Activated T-cell treated with anti-CD3 and anti-CD28 coated beads, Interleukin-2, amount 50 U/mL, for 48 hours (primary cell): ENCODE data around the gene VTI1A.
"Not testable (repeated sequence)": the region's sequence is repeated elsewhere in the genome, so short reads cannot be mapped to it uniquely, and the experiment has no call there.

ENCODE experiments used
- DNase-seq, 2 experiments: peaks; one replicate each; pipeline ENCODE4 v3.0.0-alpha.2; 2020

Gene VTI1A

DNA sequence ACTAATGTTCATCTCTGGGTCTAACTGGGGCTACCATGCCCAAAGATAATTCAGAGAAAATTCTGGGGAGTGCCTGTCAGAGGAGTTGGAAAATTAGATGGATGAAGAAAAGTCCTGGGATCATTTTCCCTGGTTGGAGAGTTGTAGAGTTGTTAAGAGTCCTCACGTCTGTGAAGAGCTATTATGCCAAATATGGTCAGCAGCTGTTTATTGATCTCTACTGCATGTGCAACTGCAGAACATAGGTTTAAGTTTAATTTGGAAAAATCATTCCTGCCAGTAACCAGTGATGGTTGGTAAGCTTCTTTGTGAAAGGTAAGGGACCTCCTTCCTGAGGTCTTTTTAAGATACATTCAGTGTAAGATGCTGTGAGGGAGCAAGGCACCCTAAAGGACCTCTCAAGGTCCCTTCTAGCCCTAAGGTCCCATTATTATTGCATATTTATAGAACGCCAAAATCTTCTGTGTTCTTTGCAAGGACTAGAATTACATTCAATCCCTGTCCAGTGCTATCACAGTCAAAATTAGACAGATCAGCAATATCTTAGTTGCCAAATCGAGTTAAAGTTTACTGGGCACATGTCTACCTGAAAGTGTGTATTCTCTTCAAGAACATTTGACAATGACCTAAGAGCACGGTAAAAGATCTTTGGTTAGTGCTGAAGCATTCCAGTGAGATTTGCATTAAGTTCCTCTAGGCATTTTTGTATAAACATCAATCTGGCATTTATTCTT lies 62.7 kb downstream of the VTI1A start:
- no peak for DNase-seq

DNA sequence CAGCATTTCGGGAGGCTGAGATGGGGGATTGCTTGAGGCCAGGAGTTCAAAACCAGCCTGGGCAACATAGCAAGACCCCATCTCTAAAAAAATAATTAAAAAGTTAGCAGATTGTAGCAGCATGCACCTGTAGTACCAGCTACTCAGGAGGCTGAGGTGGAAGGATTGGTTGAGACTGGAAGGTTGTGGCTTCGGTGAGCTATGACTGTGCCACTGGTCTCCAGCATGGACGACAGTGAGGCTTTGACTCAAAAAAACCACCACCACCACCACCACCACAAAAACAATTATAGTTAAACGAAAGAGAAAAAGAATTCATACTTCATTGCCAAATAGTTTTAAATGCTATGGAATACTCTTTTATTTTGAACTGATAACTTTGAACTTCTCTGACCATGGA lies 63.4 kb downstream of the VTI1A start:
- DNase-seq = peak; percentile 28 to 40

DNA sequence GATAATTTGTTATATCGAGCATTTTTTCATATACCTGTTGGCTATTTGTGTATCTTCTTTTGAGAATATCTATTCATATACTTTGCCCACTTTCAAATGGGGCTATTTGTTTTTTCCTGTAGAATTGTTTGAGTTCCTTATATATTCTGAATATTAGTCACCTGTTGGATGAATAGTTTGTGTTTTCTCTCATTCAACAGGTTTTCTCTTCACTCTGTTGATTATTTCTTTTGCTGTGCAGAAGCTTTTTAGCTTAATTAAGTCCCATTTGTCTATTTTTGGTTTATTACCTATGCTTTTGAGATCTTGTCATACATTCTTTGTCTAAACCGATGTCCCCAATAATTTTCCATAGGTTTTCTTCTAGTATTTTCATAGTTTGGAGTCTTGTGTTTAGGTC lies 65.3 kb downstream of the VTI1A start:
- no peak for DNase-seq

GRCh38 chr10:112515126-112515525 lies 68.1 kb downstream of the VTI1A start:
- DNase-seq = no peak

- DNase-seq = no peak
Measured at GRCh38 chr10:112515852-112516251, 68.8 kb downstream of the VTI1A start.

DNA sequence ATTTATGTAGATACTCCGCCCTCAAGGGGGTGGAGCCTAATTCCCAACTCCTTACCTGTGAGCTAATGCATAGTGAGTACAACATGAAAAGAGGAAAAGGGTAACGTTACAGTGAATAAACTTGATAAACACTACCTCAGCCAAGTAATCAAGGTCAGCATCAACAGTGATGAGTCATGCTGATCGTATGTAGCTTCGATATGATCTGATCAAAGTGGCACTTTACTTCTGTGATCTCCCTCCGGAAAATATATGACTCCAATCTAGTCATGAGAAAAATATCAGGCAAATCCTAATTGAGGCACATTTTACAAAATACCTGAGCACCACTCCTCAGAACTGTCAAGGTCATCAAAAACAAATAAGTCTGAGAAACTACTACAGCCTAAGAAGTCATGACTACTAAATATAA lies 70.4 kb downstream of the VTI1A start:
- DNase-seq = no peak

GRCh38 chr10:112519133-112519761 lies 72.2 kb downstream of the VTI1A start:
- DNase-seq = no peak

DNA sequence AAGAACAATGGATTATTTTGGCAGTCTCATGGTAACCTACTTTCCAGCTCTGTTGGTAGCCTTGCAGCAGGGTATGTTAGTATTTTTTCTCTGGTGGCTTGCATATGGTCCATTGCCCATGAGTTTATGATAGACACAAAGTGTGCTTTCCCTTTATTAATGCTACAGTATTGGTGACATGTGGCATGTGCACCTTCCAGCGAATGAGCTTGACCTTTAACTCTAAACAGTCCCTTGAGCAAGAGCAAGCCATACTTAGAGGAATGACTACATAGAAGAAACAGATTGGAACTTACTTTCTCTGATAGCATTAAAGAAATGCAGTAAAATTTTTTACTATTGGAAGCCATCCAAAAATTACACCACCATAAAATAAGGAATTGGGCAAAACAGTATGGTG lies 73.9 kb downstream of the VTI1A start:
- DNase-seq = no peak

DNA sequence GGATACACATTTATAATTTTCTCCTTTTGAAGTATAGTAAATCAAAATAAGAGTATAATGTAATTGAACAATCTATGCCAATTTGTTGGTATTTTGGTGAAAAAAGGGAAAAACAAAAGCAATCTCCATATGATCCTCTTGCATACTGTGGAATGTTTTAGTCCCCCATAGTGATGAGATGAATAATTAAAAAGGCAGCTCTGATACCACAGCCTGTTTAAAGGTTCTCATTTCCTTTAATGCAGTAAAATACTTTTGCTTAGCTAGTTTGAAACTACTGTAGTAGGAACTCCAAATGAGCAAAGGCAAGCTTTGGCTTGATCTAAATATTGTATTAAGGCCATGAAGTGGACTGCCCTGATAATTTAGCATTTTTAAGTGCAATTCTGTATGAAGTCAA lies 77.6 kb downstream of the VTI1A start:
- DNase-seq = no peak

- DNase-seq = no peak
Measured at GRCh38 chr10:112525200-112525599, 78.2 kb downstream of the VTI1A start.

GRCh38 chr10:112526139-112526538 lies 79.1 kb downstream of the VTI1A start:
- no peak for DNase-seq

DNA sequence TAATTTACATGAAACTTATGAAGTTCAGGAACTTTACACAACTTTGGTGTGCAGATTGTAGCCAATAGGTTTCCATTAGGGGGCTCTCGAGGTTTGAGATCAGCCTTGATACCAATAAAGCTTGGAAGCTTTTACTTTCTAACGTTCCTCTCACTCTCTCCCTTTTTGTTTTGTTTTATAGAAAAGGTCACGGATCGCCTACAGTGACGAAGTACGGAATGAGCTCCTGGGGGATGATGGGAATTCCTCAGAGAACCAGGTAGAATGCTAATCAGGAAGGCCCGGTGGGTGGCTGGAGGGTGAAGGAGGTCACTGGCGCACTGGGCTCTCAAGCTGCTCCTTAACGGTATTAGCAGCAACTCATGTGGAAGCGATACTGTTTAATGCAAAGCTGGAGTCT lies 79.9 kb downstream of the VTI1A start:
- no peak for DNase-seq

DNA sequence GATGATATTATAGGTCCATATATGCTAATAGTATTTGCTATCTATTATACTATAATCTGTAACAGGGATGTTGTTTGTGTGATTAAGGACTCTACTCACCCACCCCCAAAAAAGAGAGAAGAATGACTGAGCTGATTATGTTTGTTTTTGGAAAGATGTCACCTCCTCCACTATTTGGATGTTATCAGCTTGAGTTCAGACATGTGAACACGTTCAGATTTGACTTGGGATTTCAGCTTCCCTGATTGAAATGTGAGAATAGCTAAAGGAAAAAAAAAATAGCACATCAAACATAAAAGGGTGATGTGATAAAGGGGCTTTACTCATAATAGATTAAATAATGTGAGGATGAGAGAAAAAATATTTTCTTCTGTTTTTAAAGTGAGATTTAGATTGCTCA lies 81.2 kb downstream of the VTI1A start:
- no peak for DNase-seq

GRCh38 chr10:112531421-112531820 lies 84.4 kb downstream of the VTI1A start:
- no peak for DNase-seq

DNA sequence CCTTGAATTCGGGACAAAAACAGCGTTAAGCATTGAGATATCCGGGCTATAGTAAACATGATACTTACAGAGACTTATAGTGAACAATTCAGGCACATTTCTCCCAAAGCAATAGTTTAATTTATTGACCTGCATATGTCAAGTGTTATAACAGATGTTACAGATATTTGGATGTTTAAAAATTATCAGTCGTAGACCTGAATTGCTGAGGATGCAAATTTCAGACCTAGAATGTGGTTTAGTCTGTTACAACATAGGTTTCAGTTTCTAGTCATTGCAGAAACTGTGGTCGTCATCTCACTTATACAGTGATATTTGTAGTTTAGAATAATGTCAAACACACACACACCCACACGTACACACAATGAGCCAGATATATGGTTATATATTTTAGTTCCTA lies 85.2 kb downstream of the VTI1A start:
- no peak for DNase-seq

- no peak for DNase-seq
Measured at GRCh38 chr10:112532956-112533355, 85.9 kb downstream of the VTI1A start.

DNA sequence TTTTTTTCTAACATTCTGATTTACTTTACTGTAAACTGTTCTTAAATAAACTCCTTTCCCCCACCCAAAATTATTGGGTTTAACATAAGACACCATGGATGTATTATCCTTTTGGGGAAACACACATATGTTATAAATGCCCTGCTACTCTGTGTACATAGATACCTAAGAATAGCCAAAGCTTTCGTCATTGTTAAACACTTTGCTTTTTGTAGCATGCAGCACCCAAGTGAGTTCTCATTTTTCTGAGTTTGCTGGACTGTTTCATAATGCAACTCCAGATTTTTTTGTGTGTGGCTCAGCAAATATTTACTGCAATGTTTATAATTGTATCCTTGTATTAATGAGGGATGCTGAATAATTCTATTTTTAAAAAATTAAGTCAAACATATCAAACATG lies 86.9 kb downstream of the VTI1A start:
- DNase-seq = no peak

DNA sequence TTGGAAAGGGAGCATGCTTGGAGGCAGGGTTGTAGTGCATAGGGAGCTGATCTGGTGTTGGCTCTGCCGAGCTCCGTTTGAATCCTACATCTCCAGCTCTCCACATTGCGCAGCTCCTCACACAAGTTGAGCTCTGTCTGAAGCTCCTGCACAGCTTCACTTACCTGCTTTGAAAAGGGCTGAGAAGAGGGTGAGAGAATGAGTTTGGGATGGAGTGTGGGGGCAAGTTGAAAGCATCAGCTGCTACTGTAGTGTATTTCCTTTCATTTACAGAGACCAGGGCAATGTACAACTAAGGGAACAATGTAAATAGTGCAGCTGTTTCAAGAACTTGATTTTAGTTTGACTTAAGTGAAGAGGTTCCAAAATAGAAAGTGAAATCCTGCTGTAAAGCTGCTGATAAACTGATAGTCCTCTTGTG lies 88.5 kb downstream of the VTI1A start:
- DNase-seq = no peak

DNA sequence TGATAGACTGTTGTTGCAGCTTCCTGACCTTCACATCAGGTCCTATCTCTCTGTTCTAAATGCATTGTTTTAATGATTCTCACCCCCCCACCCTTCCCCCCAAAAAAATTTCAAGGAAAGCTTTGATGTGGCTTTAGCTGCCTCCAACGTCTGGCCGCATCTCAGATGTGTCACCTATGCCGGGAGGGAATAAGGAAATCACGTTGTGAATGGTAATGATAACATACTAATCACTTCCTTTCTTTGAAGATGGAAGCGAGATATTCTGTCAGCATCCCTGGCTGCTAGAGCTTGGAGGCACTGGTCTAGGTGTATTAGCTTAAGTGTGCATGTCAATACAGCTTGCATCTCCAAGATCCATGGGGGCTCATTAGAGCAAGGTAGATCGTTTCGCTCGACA lies 89.6 kb downstream of the VTI1A start:
- DNase-seq = no peak

- no peak for DNase-seq
Measured at GRCh38 chr10:112538168-112538567, 91.2 kb downstream of the VTI1A start.

GRCh38 chr10:112539340-112539739 lies 92.3 kb downstream of the VTI1A start:
- no peak for DNase-seq

GRCh38 chr10:112542823-112543222 lies 95.8 kb downstream of the VTI1A start:
- not testable (repeated sequence) for DNase-seq

- no peak for DNase-seq
Measured at GRCh38 chr10:112546474-112546873, 99.5 kb downstream of the VTI1A start.

GRCh38 chr10:112548535-112549276 lies 101.7 kb downstream of the VTI1A start:
- DNase-seq = no peak
